K562 (cell line): Measurements from ENCODE around the gene JADE2.

ENCODE experiments used
- CTCF ChIP-seq, 3 experiments: IDR thresholded peaks in 2 of 3; conservative IDR thresholded peaks in 1 of 3; 2 replicates each; pipeline ENCODE4 v1.5.1; 2011 to 2012; ENCODE audit warnings: low read length in 3 of 3, mild to moderate bottlenecking in 3 of 3, control low read depth in 2 of 3, improper control_type of control experiment in 1 of 3, inconsistent platforms in 1 of 3, low read depth in 1 of 3, mixed read lengths in 1 of 3, moderate library complexity in 1 of 3; ENCODE audit not compliant: insufficient read depth in 2 of 3
- ELF1 ChIP-seq: fragments of 200-800 bp; sonication (Bioruptor generic); IDR thresholded peaks from 2 replicates; pipeline ENCODE4 v1.6.1; 2016; ENCODE audit warnings: missing genetic modification characterization, missing compliant biosample characterization
- SIN3A ChIP-seq, 2 experiments: fragments of 150-350 bp in 1 of 2; IDR thresholded peaks; 2 replicates each; pipeline ENCODE4 v1.6.1; 2011 to 2016; ENCODE audit warnings: borderline replicate concordance in 2 of 2, low read depth in 2 of 2, low read length in 2 of 2, mild to moderate bottlenecking in 2 of 2, moderate library complexity in 2 of 2; ENCODE audit not compliant: control insufficient read depth in 1 of 2
- SREBF1 ChIP-seq: fragments of 150-350 bp; IDR thresholded peaks from 2 replicates; pipeline ENCODE4 v1.6.1; 2014; ENCODE audit warnings: antibody characterized with exemption, low read depth, low read length, borderline replicate concordance
- ZBTB1 ChIP-seq: sonication (generic); formaldehyde crosslinking; IDR thresholded peaks from 2 replicates; pipeline ENCODE4 v1.8.1; 2023; ENCODE audit warnings: missing genetic modification reagents, low read depth, mild to moderate bottlenecking, borderline replicate concordance

- TF ChIP-seq ZBTB1 (CRISPR knock-in tag) (no peak), ELF1 (tag) (no peak), CTCF (IDR thresholded peaks at IDR 0.05 in 2 of 3, conservative IDR thresholded peaks at IDR 0.05 in 1 of 3; ENCODE audit: insufficient read depth in 2 of 3, low read depth in 1 of 3, low read length in 3 of 3) (no peak), SIN3A (IDR thresholded peaks at IDR 0.05; ENCODE audit: borderline replicate concordance in 2 of 2, control insufficient read depth in 1 of 2, low read depth in 2 of 2, low read length in 2 of 2) (no peak), SREBF1 (no peak)
These were observed 81.3 kb downstream of the JADE2 start for GRCh38 chr5:134606726-134607125.
